ENCODE measurements around the gene DCTN5. TPM values are rescaled to one million over a fixed set of nuclear protein-coding genes. Genes with fewer than 3 reads are reported as not detected.

Gene DCTN5
- total RNA-seq, 1 donor from 2014 or later, result 123 TPM

Other genes starting within 250 kb of the DCTN5 start
- gene COG7, start 188.3 kb upstream of the DCTN5 start, total RNA-seq, result 9.9 and 24.9 TPM in 2 replicates
- gene GGA2, start 131.0 kb upstream of the DCTN5 start, total RNA-seq, result 15.8 and 33.8 TPM in 2 replicates
- 37.2 and 45.3 TPM in 2 replicates for gene EARS2, start 84.1 kb upstream of the DCTN5 start, total RNA-seq
- gene UBFD1, start 83.7 kb upstream of the DCTN5 start, total RNA-seq, result 107 and 193 TPM in 2 replicates
- 22.2 and 43.6 TPM in 2 replicates for gene NDUFAB1, start 45.1 kb upstream of the DCTN5 start, total RNA-seq
- gene PALB2, start 156 bp upstream of the DCTN5 start, total RNA-seq, result 12.5 and 15.4 TPM in 2 replicates
- 0.99 and 8.0 TPM in 2 replicates for gene PLK1, start 37.4 kb downstream of the DCTN5 start, total RNA-seq
- gene ERN2, start 71.8 kb downstream of the DCTN5 start, total RNA-seq, result 0.15 TPM in 1 of 2 replicates, not detected in the other
- gene CHP2, start 113.6 kb downstream of the DCTN5 start, total RNA-seq, result not detected in 2 replicates
- gene PRKCB, start 194.5 kb downstream of the DCTN5 start, total RNA-seq, result not detected in 2 replicates

All from renal cortical epithelial cell (primary cell).